Thoracic aorta (tissue), 2 donors: ENCODE results near the gene TCEA3. TPM values are rescaled to one million over a fixed set of nuclear protein-coding genes. Genes with fewer than 3 reads are reported as not detected.
A peak's percentile ranks its signal among the peaks of the same experiment; 100 is the strongest.

Source experiments
- ATAC-seq: fragments of 150-250 bp; one replicate; pipeline ENCODE4 v1.8.0; 2017; ENCODE audit warnings: low read depth; ENCODE audit not compliant: insufficient number of reproducible peaks, low FRiP score
- DNase-seq: peaks from one replicate; pipeline ENCODE4 v3.0.0-alpha.2; 2020; ENCODE audit warnings: low spot score
- H3K27ac ChIP-seq, 2 donors: fragments of 200-600 bp; sonication (generic); 1 replicate in 1 of 2; 2 replicates in 1 of 2; pipeline ENCODE4 v1.5.1; 2016; ENCODE audit warnings: mild to moderate bottlenecking in 2 of 2, moderate library complexity in 2 of 2
- H3K27me3 ChIP-seq: fragments of 200-600 bp; sonication (generic); replicated peaks from 2 replicates; pipeline ENCODE4 v1.6.0; 2016; ENCODE audit warnings: mild to moderate bottlenecking; ENCODE audit not compliant: insufficient read depth
- H3K36me3 ChIP-seq: fragments of 200-600 bp; sonication (generic); one replicate; pipeline ENCODE4 v1.5.1; 2016
- H3K4me1 ChIP-seq, 2 donors: fragments of 200-600 bp; sonication (generic); 1 replicate in 1 of 2; 2 replicates in 1 of 2; pipeline versions ENCODE4 v1.5.1 to v1.6.0; 2016; ENCODE audit warnings: low read depth in 2 of 2, mild to moderate bottlenecking in 1 of 2; ENCODE audit not compliant: control insufficient read depth in 1 of 2
- H3K4me3 ChIP-seq: fragments of 200-600 bp; sonication (generic); 2 replicates; pipeline ENCODE4 v1.5.1; 2016; ENCODE audit warnings: mild to moderate bottlenecking
- H3K9me3 ChIP-seq: fragments of 200-600 bp; sonication (generic); 2 replicates; pipeline ENCODE4 v1.5.1; 2016
- total RNA-seq, 2 donors: library from RNA; depleted of rRNA; stranded (reverse); fragments of >200 nt; gene quantifications; one replicate each; pipeline versions ENCODE4 v1.1.0 to v1.2.3, GENCODE V29; 2016
- TF ChIP-seq, protein P1 (sequence below): fragments of 200-600 bp; sonication (generic); IDR thresholded peaks from one replicate; pipeline ENCODE4 v1.5.1; 2019; ENCODE audit warnings: antibody characterized with exemption

TCEA3 gene
- total RNA-seq, 2 donors from 2014 or later, result 22.2 to 39.5 TPM

DNA sequence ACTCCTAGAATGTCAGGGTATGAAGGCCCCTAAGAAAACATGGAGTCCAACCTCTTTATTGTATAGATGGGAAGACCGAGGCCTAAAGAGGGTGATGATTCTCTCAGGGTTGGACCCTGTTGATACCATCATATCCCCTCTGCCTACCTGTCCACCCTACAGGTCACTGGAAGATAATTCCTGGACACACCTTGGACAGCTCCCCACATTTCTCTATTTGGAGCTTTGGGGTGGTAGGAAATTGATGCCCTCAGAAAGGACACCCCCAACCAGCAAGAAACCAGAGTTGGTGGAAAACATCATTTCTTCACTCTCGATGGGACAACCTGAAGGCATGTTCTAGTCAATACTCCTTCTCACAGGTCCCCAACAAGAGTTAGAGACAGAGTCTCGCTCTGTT lies 3.0 kb upstream of the TCEA3 start:
- ATAC-seq, result no peak
- H3K27ac ChIP-seq, result no peak overlapping the region
- H3K4me3 ChIP-seq, result no peak overlapping the region
- no peaks in the 10 kb centered on the region for H3K9me3 ChIP-seq
- no peaks in the 10 kb centered on the region for H3K27me3 ChIP-seq
- H3K4me1 ChIP-seq, result peaks cover 15 to 20% of the 10 kb centered on the region in 2 donors
- H3K36me3 ChIP-seq, result peaks cover 18% of the 10 kb centered on the region
- no peak for DNase-seq
- TF ChIP-seq, protein P1, sequence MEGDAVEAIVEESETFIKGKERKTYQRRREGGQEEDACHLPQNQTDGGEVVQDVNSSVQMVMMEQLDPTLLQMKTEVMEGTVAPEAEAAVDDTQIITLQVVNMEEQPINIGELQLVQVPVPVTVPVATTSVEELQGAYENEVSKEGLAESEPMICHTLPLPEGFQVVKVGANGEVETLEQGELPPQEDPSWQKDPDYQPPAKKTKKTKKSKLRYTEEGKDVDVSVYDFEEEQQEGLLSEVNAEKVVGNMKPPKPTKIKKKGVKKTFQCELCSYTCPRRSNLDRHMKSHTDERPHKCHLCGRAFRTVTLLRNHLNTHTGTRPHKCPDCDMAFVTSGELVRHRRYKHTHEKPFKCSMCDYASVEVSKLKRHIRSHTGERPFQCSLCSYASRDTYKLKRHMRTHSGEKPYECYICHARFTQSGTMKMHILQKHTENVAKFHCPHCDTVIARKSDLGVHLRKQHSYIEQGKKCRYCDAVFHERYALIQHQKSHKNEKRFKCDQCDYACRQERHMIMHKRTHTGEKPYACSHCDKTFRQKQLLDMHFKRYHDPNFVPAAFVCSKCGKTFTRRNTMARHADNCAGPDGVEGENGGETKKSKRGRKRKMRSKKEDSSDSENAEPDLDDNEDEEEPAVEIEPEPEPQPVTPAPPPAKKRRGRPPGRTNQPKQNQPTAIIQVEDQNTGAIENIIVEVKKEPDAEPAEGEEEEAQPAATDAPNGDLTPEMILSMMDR, result no peak

DNA sequence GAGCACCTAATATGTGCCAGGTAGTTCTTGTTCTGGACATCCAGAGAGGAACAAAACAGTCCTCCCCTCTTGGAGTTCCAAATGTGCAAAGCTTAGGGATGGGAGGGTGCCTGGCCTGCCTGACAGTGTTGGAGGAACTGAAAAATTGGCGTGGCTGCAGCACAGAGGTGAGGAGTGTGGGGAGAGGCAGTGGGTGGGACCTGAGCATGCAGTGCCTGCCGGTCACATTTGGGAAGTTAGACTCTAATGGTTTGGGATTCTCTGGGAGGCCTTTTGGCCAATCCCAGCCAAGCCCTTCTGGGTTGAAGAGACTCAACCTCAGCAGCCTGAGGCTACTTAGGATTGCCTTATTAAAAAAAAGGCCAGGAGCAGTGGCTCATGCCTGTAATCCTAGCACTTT lies 2.3 kb upstream of the TCEA3 start:
- no peak for ATAC-seq

DNA sequence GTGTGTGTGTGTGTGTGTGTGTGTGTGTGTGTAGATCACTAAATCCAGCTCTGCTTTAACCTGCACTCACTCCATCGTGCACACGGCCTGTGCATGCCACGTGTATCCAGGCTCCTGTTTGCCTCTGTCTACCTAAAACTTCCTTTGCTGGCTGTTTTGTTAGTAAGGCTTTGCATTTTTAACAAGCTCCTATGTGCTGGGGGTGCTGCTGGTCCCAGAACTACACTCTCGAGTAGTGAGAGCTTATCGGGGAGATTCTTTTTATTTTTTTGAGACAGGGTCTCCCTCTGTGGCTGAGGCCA lies 596 bp upstream of the TCEA3 start:
- H3K27me3 ChIP-seq, result no peaks in the 10 kb centered on the region
- TF ChIP-seq, protein P1, result no peak
- no peaks in the 10 kb centered on the region for H3K9me3 ChIP-seq
- H3K4me1 ChIP-seq, result peaks cover 24 to 34% of the 10 kb centered on the region in 2 donors
- DNase-seq (no peak), ATAC-seq (no peak)
- H3K36me3 ChIP-seq, result peaks cover 6% of the 10 kb centered on the region
- peak overlapping the region; percentile 94 for H3K4me3 ChIP-seq
- H3K27ac ChIP-seq, result peak overlapping the region; percentile 81 to 84

More for the DNA sequence above, 2.3 kb upstream of the TCEA3 start:
- peaks cover 12% of the 10 kb centered on the region for H3K36me3 ChIP-seq
- H3K27me3 ChIP-seq, result no peaks in the 10 kb centered on the region
- H3K4me1 ChIP-seq, result peaks cover 20 to 27% of the 10 kb centered on the region in 2 donors
- no peak for DNase-seq
- H3K4me3 ChIP-seq, result no peak overlapping the region
- H3K27ac ChIP-seq, result no peak overlapping the region
- no peaks in the 10 kb centered on the region for H3K9me3 ChIP-seq
- TF ChIP-seq, protein P1, result no peak

DNA sequence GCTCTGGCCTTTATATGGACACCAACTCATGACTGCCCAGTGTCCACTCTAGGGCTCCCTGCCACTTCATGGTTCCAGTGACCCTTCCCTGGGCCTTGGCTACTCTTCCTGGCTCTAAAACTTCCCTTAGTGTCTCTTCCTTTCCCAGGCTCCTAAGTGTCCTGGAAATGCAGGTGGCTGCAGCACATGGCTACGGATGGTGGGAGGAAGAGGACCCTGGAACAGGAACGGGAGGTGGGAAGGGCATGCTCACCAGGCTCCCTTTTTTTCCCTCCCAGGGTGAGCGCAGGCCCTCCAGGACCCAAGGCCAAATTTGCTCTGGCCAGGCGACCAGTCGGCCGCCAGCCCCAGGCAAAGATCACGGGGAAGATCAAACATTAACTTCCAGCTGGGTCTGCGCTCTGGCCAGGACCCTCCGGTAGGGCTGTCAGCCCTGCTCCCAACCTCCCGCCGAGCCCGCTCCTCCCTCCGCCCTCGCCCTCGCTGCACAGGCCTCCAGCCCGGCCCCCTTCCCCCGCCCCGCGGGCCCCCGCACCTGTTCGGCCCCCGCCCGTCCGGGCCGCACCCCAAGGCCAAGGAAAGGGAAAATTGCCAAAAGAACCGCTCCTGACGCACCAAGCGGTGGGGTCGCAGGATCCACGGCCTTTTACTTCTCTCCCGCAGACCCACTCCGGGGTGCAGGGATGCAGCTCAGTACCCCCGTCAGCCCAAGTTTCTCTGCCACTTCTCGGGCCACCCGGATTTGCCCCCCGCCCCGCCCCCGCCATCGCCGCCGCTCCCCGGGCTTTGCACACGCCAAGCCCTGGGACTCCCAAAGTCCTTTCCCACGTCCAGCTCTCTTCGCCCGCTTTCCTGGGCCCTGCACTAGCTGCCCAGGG lies 894 bp downstream of the TCEA3 start:
- TF ChIP-seq, protein P1, result no peak
- DNase-seq (no peak), ATAC-seq (no peak)
- Histone ChIP-seq H3K4me1 (peaks cover 24 to 34% of the 10 kb centered on the region in 2 donors), H3K4me3 (peak overlapping the region; percentile 94), H3K36me3 (no peaks in the 10 kb centered on the region), H3K27me3 (no peaks in the 10 kb centered on the region), H3K9me3 (no peaks in the 10 kb centered on the region), H3K27ac (peak overlapping the region; percentile 81 to 84)

DNA sequence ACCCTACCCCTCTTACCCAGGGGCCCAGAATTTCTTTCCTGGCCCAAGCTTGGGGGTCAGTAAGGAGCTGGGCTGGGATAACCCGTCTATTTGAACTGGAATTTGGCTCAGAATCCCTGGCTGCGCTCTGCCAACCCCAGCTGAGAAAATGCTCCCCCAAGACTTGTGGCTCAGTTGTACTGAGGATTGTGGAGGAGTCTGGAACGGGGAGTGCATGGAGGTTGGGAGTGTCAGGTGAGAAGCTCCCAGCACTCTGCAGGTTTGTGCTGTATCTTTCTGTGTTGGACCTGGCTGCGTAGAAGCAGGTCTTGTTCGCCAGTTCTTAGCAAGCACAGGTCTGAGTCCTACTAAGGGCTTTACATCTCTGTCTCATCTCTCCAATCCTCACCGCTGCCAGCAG lies 1.6 kb downstream of the TCEA3 start:
- no peaks in the 10 kb centered on the region for H3K36me3 ChIP-seq
- TF ChIP-seq, protein P1, result no peak
- no peak for DNase-seq
- H3K27ac ChIP-seq, result peak overlapping the region; percentile 81 to 84
- H3K9me3 ChIP-seq, result no peaks in the 10 kb centered on the region
- no peak for ATAC-seq
- H3K27me3 ChIP-seq, result no peaks in the 10 kb centered on the region
- H3K4me3 ChIP-seq, result peak overlapping the region; percentile 94
- peaks cover 24 to 34% of the 10 kb centered on the region in 2 donors for H3K4me1 ChIP-seq
